ENCODE measurements around the gene EPDR1.

The EPDR1 gene

DNA sequence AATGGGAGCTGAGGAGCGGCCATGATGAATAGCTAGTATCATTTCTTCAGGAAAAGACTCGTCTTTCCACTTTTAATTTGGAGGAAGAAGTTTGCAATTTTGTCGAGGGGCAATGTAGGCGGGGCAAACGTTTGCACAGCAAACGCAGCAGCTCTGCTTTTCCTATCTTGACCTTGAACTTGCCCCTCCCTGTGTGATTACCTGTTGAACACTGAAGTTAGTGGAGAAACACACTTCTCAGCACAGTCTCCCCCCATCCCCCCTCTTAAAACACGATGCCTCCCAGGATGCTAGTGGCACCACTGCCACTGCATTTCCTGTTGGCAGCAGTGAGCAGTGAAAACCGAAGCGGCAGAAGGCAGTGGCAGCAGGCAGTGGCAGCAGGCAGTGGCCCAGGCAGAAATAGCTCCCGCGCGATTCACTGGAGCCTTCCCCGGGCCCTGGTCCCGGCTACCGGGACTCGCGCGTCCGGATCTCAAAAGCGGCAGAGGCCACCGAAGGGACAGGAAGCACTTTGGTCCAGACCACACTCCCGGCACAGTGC lies at the start of gene EPDR1:
Gene EPDR1 (plus strand): TSS at position 336 of the 544 bp plus-strand sequence. CDS start 300 bp downstream, outside the sequence.
- DNase-seq = no peak

DNA sequence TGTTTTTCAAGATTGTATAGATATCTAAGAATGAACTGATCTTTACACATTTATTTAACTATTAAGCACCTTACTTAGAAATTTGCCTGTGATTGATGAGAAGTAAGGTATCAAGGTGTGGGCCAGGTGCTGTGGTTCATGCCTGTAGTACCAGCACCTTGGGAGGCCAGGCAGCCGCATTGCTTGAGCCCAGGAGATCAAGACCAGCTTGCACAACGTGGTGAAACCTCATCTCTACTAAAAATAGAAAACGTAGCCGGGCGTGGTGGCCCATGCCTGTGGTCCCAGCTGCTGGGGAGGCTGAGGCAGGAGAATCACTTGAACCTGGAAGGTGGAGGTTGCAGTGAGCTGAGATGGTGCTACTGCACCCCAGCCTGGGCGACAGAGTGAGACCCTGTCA lies 38.4 kb upstream of the EPDR1 start:
- no peak for DNase-seq

DNA sequence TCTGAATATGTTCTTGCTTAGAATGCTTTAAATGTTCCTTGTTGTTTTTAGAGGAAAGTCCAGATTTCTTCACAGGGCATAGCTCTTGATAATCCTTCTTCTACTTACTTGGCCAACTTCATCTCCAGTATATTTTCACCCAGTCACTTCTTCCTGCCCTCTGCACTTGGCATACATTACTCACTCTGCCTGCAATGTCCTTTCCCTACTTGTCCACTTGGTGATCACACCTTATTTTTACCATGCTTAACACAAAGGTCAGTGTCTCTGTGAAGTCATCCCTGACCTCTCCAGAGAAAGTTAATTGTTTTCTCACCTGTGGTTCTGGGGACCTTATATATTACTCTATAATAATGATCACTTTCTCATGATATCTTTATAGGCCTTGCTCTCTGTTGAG lies 27.1 kb upstream of the EPDR1 start:
- no peak for DNase-seq

DNA sequence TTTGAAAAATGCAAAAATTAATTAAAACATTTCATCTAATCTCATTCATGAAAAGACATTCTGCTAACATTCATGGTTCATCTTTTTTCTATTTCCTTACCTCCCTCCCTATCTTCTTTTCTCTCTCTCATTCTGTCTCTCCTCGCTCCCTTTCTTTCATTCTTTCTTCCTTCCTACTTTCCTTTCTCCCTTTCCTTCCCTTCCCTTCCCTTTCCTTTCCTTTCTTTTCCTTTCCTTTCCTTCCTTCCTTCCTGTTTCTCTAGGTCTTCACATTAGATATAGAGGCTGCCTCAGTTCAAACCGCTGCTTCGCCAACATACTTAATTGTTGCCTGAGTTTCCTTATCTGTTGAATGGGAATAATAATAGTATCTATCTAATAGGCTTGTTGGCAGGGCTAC lies 25.8 kb upstream of the EPDR1 start:
- no peak for DNase-seq

DNA sequence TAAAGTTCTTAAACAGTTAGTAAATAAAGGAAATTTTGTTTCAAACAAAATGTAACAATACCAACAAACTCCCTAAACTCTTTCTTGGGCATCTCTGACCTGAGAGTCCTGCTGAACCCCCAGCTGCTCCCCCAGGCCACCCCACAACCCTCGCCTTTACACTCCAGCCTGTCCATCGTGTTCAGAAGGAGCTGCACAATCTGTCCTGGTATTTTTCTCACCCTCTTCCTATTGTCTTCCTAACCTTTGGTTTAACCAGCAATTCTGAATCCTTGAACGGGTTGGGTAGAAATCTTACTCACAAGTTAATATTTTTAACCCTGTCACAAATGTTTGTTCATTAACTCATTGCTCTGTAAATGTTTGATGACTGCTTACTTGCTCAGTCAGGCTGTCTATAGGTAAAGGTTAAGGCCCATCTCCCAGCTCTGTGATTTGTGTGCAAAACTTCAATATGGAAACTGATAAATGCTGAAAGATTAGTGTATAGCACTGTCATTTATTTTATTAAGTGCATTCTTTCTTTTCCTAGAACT lies 20.7 kb upstream of the EPDR1 start:
- no peak for DNase-seq

DNA sequence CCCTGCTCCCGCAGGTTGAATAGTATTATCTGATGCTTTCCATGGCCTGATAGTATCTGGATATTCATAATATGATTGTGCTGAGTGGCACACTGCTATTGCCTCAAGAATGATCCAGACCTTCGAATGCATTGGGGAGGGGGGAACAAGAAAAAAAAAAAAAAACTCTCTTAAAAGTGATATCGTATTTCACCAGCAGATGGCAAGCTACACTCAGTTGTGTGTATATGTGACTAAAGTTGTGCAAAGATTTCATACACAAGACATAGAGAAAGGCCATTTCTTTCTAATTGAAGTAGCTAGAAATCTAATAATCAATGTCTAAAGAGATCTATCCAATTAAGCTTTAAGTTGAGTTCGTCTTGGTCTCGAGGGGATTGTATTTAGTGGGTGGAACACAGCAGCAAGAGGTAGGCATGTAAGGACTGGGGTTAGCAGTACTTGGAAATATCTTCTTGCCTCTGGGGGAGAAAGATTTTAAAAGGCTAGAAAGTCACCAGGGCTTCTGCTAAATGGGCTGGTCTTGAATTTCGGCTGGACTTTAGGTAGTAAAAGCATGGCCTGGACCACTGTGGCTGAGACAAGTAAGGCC lies 19.1 kb upstream of the EPDR1 start:
- DNase-seq = no peak

DNA sequence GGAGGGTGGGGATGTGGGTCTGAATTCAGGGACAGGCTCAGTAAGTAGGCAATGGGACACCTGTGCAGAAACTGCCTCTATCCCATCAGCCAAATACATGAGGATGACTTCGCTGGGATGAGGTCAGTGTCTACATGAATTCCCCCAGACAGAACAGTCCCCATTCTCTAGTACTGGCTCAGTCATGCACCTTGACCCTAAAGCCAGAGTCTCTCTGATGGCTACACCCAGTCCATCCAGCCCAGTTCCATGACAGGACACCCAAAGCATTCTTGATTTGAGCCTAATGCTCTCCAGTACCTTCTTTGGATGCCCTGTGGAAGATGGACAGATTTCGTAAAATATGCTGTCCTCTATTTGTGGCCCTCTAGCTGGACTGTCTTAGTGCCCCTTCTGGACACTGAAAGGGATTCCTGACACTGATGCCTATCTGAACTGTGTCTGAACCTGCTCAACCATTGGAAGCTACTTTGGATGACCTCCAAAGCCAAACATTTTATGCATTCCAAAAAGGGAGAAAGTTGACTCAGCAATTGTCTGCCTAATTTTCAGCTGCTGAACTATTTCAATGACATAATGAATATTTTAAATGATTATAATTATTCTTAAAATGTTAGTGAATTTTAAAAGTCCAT lies 18.4 kb upstream of the EPDR1 start:
- DNase-seq = no peak

DNA sequence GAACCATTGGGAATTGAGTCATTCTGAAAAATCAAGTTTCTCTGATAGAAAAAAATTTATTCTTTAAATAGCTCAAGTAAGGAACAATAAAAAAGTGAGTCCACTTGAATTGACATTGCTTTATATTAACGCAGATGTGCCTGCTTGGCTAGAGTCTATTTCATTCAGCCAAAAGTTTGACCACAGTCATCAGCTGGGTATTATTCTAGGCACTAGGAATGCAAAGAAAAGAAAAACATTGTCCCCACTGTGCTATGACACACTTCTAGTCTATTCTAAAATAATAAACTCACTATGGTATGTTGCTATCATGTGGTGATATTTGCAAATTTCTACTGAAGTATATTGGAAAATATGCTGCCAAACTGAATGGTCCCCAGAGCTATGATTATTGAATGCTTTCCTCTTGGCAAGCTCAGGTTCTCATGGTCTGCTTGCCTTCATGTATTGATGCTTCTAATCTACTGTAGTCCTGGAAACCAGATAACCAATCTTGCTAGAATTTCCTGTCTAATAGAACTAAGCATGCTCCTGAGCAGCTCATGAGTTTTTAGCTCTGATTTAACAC lies 12.1 kb upstream of the EPDR1 start:
- DNase-seq = no peak

DNA sequence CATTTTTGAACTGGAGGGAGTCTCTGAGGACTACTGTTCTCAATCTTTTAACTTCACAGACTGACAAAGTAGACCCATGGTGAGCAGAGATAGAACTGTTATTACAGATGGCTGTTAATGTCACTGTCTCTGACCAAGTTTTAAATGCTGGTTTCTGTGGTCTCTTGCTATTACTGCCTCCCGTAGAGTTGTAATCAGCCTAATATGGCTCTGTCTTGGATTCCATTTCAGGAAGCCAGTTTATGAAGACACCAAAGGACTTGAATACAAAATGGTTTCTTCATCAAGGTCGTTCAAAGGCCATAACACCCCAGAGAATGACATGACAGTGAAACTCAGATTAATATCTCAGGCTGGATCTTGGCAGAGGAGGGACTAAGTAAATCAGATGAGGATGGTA lies 7.7 kb upstream of the EPDR1 start:
- DNase-seq = no peak

DNA sequence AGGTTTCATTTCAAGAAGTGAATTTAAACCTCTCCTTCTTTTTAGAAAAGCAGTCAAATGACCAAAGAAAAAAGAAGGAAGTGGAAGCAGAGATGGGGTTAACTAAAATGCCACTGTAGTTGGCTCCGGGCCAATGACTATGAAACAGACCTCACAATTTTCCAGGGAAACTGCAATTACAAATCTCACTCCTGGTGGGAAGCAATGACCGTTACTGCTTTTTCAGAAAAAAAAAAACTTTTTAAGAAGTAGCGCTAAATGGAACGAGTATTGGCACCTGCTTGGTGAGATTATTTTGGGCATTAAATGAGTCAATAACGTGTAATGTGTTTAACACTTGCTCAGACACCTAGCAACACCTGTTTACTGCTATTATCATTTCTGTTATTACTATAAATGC lies 5.0 kb upstream of the EPDR1 start:
- DNase-seq = no peak

DNA sequence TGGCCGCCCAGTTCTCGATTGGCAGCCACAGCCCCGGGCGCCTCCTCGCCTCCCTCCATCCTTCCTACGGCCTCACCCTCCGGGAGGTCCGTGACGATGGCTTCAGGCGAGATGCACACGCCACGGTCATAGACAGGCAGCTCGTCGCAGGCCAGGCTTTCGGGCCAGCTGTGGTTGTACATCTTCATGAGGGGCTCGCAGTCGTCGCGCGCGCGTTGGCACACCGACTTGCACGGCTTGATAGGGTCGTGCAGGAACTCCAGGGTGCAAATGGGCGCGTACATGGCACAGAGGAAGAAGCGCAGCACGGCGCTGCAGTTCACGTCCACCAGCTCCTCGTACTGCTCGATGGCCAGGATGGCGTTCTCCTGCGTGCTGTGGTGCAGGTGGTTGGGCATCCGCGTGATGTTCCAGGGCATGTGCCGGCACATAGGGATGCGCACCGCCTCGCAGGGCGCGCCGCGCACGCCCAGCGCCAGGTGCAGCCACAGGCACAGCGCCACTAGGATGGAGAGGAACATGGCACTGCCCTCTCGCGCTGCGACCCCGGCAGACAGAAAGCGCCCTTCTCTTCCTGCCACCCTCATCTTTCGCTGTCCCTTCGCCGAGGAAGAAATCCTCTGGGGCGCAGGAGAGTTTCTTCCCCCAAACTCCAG lies 4.3 kb upstream of the EPDR1 start:
- no peak for DNase-seq

DNA sequence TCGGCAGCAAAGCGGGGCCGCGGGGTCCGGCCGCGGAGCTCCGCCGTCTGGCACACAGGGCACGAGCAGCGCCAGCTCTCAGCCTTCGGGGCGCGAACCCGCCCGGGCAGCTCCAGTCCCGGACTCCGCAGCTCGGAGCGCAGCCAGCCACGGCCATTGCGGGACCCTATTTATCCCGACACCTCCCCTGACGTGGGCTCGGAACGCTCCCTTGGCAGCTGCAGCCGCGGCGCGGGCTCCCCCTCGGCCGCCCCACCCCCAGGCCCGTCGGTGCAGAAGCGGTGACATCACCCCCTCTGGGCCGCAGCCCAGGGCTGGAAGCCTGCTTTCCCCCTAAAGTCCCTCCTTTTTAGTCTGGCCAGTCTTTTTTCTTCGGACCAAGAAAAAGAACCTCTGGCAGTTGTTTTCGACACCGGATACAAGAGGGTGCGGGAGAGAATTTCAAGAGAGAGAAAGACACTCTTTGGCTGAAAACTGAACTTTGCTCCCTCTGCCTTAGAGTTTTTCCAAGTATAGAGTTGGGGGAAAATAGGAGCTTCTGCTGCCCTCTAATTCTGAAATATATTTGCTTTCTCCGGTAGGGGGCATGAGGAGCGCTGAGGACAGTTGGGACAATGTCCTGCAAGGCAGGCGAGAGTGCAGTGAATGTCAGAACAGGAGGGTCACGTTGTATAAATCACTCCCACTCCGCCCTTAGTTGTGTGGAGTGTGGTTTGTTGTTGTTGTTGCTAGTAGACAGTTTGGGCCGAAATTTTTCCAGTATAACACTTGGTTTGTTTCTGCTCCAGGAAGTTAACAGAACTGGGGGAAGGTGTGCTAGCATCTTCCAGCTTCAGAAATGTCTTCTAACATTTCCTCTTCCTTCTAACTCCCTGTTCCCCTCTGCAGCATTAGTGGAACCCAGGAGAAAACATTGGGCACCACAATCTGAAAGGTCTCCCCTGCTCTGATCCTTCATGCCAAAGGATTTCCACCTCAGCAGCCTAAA lies 3.5 kb upstream of the EPDR1 start, which contains the start of gene SFRP4:
Gene SFRP4 (minus strand): TSS at position 145 of the 988 bp plus-strand sequence. CDS start 280 bp downstream, outside the sequence.
- DNase-seq = no peak

DNA sequence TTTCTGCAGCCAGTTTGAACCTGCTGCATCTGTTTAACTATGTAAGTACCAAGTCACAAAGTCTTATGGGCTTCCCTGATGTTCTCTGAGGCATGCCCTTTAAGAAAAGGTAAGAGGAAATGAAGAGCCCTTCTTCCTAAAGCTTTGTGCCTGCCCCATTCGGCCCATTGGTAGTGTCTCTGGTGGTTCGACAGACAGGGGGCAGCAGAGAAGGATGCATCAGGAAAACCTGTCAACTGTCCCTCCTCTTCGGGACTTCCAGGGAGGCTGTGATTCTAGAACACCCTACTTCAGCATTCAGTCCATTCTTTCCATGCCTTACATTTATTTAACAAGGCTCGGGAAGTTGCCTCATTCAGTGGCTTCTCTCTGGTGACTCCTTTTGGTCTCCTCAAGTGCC lies 1.9 kb upstream of the EPDR1 start:
- no peak for DNase-seq

DNA sequence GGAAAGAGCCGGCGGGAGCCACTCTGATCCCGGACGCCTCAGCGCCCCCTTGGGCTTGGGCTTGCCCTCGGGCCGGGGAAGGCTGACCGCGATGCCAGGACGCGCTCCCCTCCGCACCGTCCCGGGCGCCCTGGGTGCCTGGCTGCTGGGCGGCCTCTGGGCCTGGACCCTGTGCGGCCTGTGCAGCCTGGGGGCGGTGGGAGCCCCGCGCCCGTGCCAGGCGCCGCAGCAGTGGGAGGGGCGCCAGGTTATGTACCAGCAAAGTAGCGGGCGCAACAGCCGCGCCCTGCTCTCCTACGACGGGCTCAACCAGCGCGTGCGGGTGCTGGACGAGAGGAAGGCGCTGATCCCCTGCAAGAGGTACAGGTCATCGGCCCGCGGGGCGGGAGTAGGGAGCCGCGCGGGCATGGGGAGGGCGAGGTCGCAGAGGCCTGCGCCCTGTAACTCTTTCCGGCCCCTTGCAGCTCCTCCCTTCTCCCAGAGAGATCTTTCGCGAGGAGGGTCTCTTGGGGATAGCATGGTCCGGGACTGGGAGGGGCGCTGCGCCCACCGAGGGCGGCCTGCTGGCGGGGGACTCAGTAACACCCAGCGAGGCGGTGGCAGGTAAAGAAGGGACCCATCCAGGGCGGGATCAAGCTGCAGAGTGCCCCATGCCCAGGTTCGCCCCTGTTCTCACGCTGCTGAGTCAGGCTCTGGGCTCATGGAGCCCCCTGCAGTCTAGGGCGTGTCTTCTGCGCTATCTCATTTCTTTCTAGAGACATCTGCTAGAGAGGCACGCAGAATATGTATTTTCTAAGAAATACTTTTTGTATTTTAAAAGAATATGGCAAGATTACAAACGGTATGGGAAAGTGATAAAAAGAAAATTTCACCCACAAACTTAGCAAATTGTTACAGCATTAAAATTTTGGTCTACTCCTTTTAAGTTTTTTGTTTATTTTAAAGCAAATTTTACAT lies 687 bp downstream of the EPDR1 start:
- DNase-seq = no peak

DNA sequence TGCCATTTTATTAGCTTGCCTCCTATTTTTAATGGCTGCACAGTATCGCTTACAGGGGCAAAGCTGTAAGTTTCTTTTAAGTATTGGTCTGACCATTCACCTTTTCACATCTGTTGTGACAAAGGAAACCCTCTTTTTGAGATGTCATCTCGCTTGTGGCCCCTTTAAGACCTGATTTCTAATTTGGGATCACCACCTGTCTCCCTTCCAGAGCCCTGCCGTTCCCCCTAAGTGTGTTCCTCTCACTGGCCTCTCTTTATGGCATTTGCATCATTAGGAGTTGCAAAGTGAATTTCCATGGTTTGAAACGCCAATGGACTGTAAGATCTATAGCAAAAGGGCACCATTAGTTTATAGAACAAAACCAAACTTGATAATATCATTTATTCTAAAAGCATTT lies 1.4 kb downstream of the EPDR1 start:
- no peak for DNase-seq

DNA sequence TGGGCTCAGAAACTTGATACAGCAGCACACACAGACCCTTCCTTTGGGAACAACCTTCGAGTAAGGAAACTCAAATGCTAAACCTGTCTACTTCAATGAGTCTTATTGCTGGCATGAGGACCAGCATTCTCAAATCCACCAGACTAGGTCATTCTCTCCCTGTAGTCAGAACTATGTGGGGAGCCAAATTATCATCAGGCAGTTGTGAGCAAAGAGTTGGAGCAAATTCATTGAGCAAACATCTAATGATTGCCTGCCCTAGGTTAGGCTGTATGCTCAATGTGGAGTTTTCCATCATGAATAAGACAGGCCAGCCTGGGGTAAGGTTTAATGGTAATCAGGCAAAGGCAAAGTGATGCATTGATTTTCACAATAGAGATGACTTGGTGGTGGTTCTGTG lies 3.6 kb downstream of the EPDR1 start:
- no peak for DNase-seq

DNA sequence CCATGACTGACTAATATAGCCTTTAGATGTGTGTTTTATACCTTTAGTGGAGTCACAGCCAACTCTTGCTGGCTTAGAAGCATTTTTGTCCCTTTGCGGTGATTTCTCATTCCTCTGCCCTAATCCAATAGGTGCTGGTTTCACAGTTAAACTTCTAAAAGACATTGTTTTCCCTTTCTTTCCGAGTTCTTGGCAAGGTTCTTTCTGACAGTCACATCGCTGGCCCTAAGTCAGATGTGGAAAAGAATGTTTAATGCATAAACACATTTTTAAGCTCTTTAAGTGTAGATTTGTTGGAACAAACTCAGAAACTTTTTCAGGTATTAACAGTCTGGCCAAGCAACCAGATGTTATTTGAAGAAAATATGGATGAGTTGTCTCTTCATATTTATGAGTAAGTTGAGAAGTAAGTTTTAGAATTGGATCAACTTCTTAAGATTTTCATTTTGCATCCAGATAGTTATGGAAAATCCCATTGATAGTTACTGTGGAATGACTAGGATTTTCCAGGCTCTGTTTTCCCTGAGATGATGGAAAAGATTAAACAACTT lies 4.1 kb downstream of the EPDR1 start:
- DNase-seq = no peak

DNA sequence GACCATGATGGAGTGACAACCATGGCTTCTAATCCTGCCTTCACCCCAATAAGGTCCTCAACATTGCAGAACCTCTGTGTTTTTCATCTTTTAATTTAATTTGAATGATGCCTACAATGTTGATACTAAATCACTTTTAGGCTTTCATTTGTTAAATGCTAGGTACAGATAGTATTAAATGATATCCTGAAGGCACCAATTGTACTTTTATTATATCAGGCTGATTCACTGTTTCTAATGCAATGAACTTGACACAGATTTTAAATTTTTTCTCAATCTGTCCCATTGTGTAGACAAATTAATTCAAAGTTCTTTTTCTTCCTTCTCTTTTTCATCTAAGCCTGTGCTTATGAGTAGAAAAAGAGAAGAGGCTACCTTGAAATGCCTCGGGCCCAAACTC lies 5.2 kb downstream of the EPDR1 start:
- DNase-seq = no peak

DNA sequence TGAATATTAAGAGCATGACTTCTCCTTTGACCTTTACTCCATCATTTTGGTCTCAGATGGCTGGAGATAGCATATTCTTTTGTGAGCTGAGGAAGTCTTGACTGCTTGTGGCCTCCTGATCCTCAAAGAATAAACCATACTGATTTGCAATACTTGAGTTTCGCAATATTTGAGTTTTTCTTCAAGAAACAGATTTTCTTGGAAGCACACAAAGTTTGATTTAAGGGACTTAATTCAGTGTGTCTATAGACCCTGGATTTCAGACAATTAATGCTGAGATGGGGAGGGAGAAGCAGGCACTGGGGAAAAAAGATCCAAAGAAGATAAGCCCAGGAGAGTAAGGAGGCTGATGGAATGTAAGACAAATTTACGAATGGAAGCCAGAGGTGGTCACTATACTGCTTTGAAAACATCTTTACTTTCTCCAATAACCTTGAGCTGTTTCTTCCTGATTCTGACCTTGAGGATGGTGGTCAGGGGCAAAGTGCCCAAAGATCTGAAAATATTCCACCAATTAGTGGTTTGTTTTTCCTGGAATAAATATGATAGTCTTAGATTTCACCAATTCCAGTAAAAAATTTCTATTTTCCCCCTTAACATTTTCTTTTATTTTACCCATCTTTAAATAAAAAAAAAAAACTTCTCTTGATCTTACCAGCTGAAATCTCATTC lies 7.5 kb downstream of the EPDR1 start:
- no peak for DNase-seq

DNA sequence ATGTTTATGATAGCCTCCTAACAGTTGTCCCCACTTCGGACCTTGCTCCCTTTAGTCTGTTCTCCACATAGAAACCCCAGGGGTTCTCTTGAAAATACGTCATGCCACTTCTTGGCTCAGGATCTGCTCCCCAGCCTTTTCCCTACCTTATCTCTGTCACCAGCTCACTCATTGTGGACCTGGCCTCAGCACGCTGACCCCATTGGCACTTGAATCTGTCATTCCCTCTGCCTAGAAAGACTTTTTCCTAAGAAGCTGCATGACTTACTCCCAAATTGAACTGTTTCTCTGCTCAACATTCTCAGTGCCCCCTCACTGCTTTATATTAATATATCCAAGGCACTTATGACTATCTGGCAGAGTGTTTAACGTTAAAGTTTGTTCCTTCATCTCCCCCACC lies 8.4 kb downstream of the EPDR1 start:
- no peak for DNase-seq
